Liver (tissue), 9 donors: ENCODE data around the gene MAP3K9. TPM values are rescaled to one million over a fixed set of nuclear protein-coding genes. Genes with fewer than 3 reads are reported as not detected.

Source experiments
- DNase-seq: peaks from one replicate; pipeline ENCODE4 v3.0.0-alpha.2; 2017; ENCODE audit warnings: low spot score
- H3K27ac ChIP-seq, 2 donors: one replicate each; pipeline ENCODE4 v1.7.0; 2013; ENCODE audit warnings: inconsistent platforms in 2 of 2, low read length in 2 of 2, control low read depth in 1 of 2, low read depth in 1 of 2, mild to moderate bottlenecking in 1 of 2
- H3K27me3 ChIP-seq, 4 donors: one replicate each; pipeline versions ENCODE4 v1.6.1 to v1.7.0; 2013; ENCODE audit warnings: low read length in 3 of 4, inconsistent platforms in 1 of 4, mild to moderate bottlenecking in 1 of 4, moderate library complexity in 1 of 4; ENCODE audit not compliant: control insufficient read depth in 4 of 4, insufficient read depth in 4 of 4
- H3K36me3 ChIP-seq, 4 donors: one replicate each; pipeline versions ENCODE4 v1.6.1 to v1.7.0; 2013; ENCODE audit warnings: low read length in 3 of 4, mild to moderate bottlenecking in 3 of 4, low read depth in 1 of 4, moderate library complexity in 1 of 4; ENCODE audit not compliant: control insufficient read depth in 4 of 4, insufficient read depth in 3 of 4
- H3K4me1 ChIP-seq, 4 donors: one replicate each; pipeline versions ENCODE4 v1.6.1 to v1.7.0; 2013; ENCODE audit warnings: low read length in 3 of 4, mild to moderate bottlenecking in 3 of 4, moderate library complexity in 1 of 4; ENCODE audit not compliant: control insufficient read depth in 4 of 4, insufficient read depth in 4 of 4
- H3K4me3 ChIP-seq, 3 donors: one replicate each; pipeline versions ENCODE4 v1.6.1 to v1.7.0; 2013; ENCODE audit warnings: low read length in 3 of 3, control low read depth in 1 of 3, low read depth in 1 of 3, mild to moderate bottlenecking in 1 of 3
- H3K9ac ChIP-seq, 2 donors: one replicate each; pipeline ENCODE4 v1.7.0; 2013; ENCODE audit warnings: low read length in 2 of 2, mild to moderate bottlenecking in 2 of 2, moderate library complexity in 2 of 2, control low read depth in 1 of 2, low read depth in 1 of 2
- H3K9me3 ChIP-seq, 4 donors: one replicate each; pipeline versions ENCODE4 v1.6.1 to v1.7.0; 2013; ENCODE audit warnings: low read length in 3 of 4; ENCODE audit not compliant: control insufficient read depth in 4 of 4
- EGR1 ChIP-seq, 2 donors: IDR thresholded peaks; 2 replicates each; pipeline ENCODE4 v1.6.1; 2016 to 2018; ENCODE audit warnings: antibody characterized with exemption in 2 of 2, low read depth in 2 of 2
- FOXA1 ChIP-seq: IDR thresholded peaks from 2 replicates; pipeline ENCODE4 v1.6.1; 2016; ENCODE audit warnings: antibody characterized with exemption
- FOXA2 ChIP-seq: IDR thresholded peaks from 2 replicates; pipeline ENCODE4 v1.6.1; 2016; ENCODE audit warnings: antibody characterized with exemption
- GABPA ChIP-seq, 2 donors: IDR thresholded peaks in 1 of 2; conservative IDR thresholded peaks in 1 of 2; 2 replicates each; pipeline ENCODE4 v1.6.1; 2016; ENCODE audit warnings: antibody characterized with exemption in 2 of 2, mild to moderate bottlenecking in 1 of 2, moderate library complexity in 1 of 2
- HNF4A ChIP-seq, 2 donors: conservative IDR thresholded peaks; 2 replicates each; pipeline ENCODE4 v1.6.1; 2016; ENCODE audit warnings: antibody characterized with exemption in 2 of 2, mild to moderate bottlenecking in 2 of 2
- HNF4G ChIP-seq: IDR thresholded peaks from 2 replicates; pipeline ENCODE4 v1.6.1; 2016; ENCODE audit warnings: antibody characterized with exemption
- JUND ChIP-seq, 2 donors: IDR thresholded peaks; 2 replicates each; pipeline ENCODE4 v1.6.1; 2016; ENCODE audit warnings: antibody characterized with exemption in 2 of 2
- NR2F2 ChIP-seq: IDR thresholded peaks from 2 replicates; pipeline ENCODE4 v1.6.1; 2016; ENCODE audit warnings: antibody characterized with exemption
- RAD21 ChIP-seq, 2 donors: IDR thresholded peaks; 2 replicates each; pipeline ENCODE4 v1.6.1; 2016; ENCODE audit warnings: antibody characterized with exemption in 2 of 2, mild to moderate bottlenecking in 2 of 2
- RXRA ChIP-seq, 2 donors: IDR thresholded peaks; 2 replicates each; pipeline ENCODE4 v1.6.1; 2017 to 2018; ENCODE audit warnings: antibody characterized with exemption in 2 of 2, mild to moderate bottlenecking in 1 of 2
- SP1 ChIP-seq: IDR thresholded peaks from 2 replicates; pipeline ENCODE4 v1.6.1; 2018; ENCODE audit warnings: antibody characterized with exemption, mild to moderate bottlenecking
- TAF1 ChIP-seq: conservative IDR thresholded peaks from 2 replicates; pipeline ENCODE4 v1.6.1; 2016; ENCODE audit warnings: antibody characterized with exemption, mild to moderate bottlenecking
- YY1 ChIP-seq: IDR thresholded peaks from 2 replicates; pipeline ENCODE4 v1.6.1; 2016; ENCODE audit warnings: antibody characterized with exemption, mild to moderate bottlenecking
- WGBS: extraction: QIAGEN DNeasy Blood & Tissue Kit; methylation state at CpG from one replicate; pipeline ENCODE4 v1.1.7; 2013; 5-methylcytosine and 5-hydroxymethylcytosine counted together
- polyA plus RNA-seq, 2 donors: library from polyadenylated mRNA; stranded (reverse) in 1 of 2; unstranded in 1 of 2; fragments of 200-250 nt in 1 of 2; fragments of >200 nt in 1 of 2; fragmentation: Nextera tagmentation in 1 of 2; extraction: Ambion mirVana in 1 of 2; gene quantifications; one replicate each; pipeline versions ENCODE4 v1.2.1 to v1.2.3, GENCODE V29; 2013 to 2015
- total RNA-seq, 2 donors: library from RNA; depleted of rRNA; stranded (reverse); fragments of >200 nt; gene quantifications; one replicate each; pipeline ENCODE4 v1.2.3, GENCODE V29; 2014
- TF ChIP-seq, protein P1 (sequence below): IDR thresholded peaks from 2 replicates; pipeline ENCODE4 v1.6.1; 2016; ENCODE audit warnings: antibody characterized with exemption
- TF ChIP-seq, protein P2 (sequence below): fragments of 150-350 bp; IDR thresholded peaks from 2 replicates; pipeline ENCODE4 v1.5.1; 2017; ENCODE audit warnings: improper control_type of control experiment, low read depth, low read length; ENCODE audit not compliant: missing input control
- TF ChIP-seq, protein P3 (sequence below): IDR thresholded peaks from 2 replicates; pipeline ENCODE4 v1.6.1; 2016; ENCODE audit warnings: antibody characterized with exemption
- TF ChIP-seq, protein P4 (sequence below): IDR thresholded peaks from 2 replicates; pipeline ENCODE4 v1.6.1; 2016; ENCODE audit warnings: antibody characterized with exemption
- TF ChIP-seq, protein P5 (sequence below): IDR thresholded peaks from 2 replicates; pipeline ENCODE4 v1.6.1; 2016; ENCODE audit warnings: antibody characterized with exemption, mild to moderate bottlenecking
- donor health status: healthy.
- donor health status: healthy.
- donor health status: healthy.
- donor health status: healthy.
- donor health status: healthy.

The MAP3K9 gene
- total and polyA plus RNA-seq, 4 donors = 0.65 to 5.2 (median 0.80) TPM

DNA sequence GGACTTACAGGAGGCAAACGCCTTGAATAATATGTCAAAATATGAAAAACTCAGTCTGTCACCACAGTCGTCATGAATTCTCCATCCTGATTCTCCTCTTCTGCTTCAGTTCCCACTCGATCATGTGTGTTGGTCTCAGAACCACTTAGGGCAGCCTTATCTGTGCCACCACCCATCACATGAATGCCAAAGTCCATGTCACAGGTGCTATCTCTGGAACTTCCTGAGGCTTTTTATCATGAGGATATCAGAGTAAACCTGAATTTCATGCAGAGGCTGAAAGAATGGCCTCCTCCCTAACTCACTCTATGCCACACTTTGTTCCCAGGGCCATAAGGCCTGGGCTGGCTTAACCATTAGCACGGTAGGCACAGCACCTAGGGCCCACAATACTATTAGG lies 28.8 kb upstream of the MAP3K9 start:
- H3K27ac ChIP-seq = no peak overlapping the region
- H3K36me3 ChIP-seq = no peaks in the 10 kb centered on the region
- H3K4me3 ChIP-seq = no peak overlapping the region
- TF ChIP-seq, protein P1, sequence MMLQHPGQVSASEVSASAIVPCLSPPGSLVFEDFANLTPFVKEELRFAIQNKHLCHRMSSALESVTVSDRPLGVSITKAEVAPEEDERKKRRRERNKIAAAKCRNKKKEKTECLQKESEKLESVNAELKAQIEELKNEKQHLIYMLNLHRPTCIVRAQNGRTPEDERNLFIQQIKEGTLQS = no peak
- TF ChIP-seq RAD21 (IDR thresholded peaks at IDR 0.05) (peak in 1 of 2 donors; percentile 20), NR2F2 (no peak), SP1 (peak; percentile 79), RXRA (IDR thresholded peaks at IDR 0.05) (peak in 1 of 2 donors; percentile 36), GABPA (IDR thresholded peaks at IDR 0.05 in 1 of 2, conservative IDR thresholded peaks at IDR 0.05 in 1 of 2) (peak in 1 of 2 donors; percentile 20), FOXA1 (no peak), FOXA2 (no peak), JUND (IDR thresholded peaks at IDR 0.05) (no peak), YY1 (no peak), HNF4A (conservative IDR thresholded peaks at IDR 0.05) (peak; percentile 88 to 89), HNF4G (peak; percentile 80), TAF1 (no peak), EGR1 (IDR thresholded peaks at IDR 0.05; ENCODE audit: low read depth in 2 of 2) (no peak)
- TF ChIP-seq, protein P2, sequence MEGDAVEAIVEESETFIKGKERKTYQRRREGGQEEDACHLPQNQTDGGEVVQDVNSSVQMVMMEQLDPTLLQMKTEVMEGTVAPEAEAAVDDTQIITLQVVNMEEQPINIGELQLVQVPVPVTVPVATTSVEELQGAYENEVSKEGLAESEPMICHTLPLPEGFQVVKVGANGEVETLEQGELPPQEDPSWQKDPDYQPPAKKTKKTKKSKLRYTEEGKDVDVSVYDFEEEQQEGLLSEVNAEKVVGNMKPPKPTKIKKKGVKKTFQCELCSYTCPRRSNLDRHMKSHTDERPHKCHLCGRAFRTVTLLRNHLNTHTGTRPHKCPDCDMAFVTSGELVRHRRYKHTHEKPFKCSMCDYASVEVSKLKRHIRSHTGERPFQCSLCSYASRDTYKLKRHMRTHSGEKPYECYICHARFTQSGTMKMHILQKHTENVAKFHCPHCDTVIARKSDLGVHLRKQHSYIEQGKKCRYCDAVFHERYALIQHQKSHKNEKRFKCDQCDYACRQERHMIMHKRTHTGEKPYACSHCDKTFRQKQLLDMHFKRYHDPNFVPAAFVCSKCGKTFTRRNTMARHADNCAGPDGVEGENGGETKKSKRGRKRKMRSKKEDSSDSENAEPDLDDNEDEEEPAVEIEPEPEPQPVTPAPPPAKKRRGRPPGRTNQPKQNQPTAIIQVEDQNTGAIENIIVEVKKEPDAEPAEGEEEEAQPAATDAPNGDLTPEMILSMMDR = no peak
- TF ChIP-seq, protein P3, sequence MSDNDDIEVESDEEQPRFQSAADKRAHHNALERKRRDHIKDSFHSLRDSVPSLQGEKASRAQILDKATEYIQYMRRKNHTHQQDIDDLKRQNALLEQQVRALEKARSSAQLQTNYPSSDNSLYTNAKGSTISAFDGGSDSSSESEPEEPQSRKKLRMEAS = no peak
- TF ChIP-seq, protein P4, sequence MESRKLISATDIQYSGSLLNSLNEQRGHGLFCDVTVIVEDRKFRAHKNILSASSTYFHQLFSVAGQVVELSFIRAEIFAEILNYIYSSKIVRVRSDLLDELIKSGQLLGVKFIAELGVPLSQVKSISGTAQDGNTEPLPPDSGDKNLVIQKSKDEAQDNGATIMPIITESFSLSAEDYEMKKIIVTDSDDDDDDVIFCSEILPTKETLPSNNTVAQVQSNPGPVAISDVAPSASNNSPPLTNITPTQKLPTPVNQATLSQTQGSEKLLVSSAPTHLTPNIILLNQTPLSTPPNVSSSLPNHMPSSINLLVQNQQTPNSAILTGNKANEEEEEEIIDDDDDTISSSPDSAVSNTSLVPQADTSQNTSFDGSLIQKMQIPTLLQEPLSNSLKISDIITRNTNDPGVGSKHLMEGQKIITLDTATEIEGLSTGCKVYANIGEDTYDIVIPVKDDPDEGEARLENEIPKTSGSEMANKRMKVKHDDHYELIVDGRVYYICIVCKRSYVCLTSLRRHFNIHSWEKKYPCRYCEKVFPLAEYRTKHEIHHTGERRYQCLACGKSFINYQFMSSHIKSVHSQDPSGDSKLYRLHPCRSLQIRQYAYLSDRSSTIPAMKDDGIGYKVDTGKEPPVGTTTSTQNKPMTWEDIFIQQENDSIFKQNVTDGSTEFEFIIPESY = no peak
- TF ChIP-seq, protein P5, sequence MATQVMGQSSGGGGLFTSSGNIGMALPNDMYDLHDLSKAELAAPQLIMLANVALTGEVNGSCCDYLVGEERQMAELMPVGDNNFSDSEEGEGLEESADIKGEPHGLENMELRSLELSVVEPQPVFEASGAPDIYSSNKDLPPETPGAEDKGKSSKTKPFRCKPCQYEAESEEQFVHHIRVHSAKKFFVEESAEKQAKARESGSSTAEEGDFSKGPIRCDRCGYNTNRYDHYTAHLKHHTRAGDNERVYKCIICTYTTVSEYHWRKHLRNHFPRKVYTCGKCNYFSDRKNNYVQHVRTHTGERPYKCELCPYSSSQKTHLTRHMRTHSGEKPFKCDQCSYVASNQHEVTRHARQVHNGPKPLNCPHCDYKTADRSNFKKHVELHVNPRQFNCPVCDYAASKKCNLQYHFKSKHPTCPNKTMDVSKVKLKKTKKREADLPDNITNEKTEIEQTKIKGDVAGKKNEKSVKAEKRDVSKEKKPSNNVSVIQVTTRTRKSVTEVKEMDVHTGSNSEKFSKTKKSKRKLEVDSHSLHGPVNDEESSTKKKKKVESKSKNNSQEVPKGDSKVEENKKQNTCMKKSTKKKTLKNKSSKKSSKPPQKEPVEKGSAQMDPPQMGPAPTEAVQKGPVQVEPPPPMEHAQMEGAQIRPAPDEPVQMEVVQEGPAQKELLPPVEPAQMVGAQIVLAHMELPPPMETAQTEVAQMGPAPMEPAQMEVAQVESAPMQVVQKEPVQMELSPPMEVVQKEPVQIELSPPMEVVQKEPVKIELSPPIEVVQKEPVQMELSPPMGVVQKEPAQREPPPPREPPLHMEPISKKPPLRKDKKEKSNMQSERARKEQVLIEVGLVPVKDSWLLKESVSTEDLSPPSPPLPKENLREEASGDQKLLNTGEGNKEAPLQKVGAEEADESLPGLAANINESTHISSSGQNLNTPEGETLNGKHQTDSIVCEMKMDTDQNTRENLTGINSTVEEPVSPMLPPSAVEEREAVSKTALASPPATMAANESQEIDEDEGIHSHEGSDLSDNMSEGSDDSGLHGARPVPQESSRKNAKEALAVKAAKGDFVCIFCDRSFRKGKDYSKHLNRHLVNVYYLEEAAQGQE = no peak
- H3K9ac ChIP-seq = no peak overlapping the region
- no peaks in the 10 kb centered on the region for H3K27me3 ChIP-seq
- 64% methylated on average over 4 of the region's 4 CpGs for WGBS
- no peaks in the 10 kb centered on the region for H3K9me3 ChIP-seq
- no peak for DNase-seq
- H3K4me1 ChIP-seq = peaks cover 0 to 7% (median 0%) of the 10 kb centered on the region in 4 donors
